MM.1S (cell line): ENCODE measurements around the gene LRFN2.

Experiments used
- DNase-seq: peaks from one replicate; pipeline ENCODE4 v3.0.0-alpha.2; 2015
- H2AFZ ChIP-seq: fragments of 300-600 bp; sonication (generic); 2 replicates; pipeline ENCODE4 v1.6.0; 2016; ENCODE audit warnings: antibody characterized with exemption, low read length
- H3F3A ChIP-seq: fragments of 300-600 bp; sonication (generic); 2 replicates; pipeline ENCODE4 v1.6.1; 2016; ENCODE audit warnings: mild to moderate bottlenecking, antibody characterized with exemption, low read length, moderate library complexity, mixed read lengths; ENCODE audit not compliant: insufficient read depth
- H3K27ac ChIP-seq: fragments of 300-600 bp; sonication (generic); 2 replicates; pipeline ENCODE4 v1.5.1; 2016; ENCODE audit warnings: mild to moderate bottlenecking, low read length
- H3K27me3 ChIP-seq: fragments of 300-600 bp; sonication (generic); replicated peaks from 2 replicates; pipeline ENCODE4 v1.6.0; 2016; ENCODE audit warnings: low read length; ENCODE audit not compliant: insufficient read depth
- H3K36me3 ChIP-seq: fragments of 300-600 bp; sonication (generic); replicated peaks from 2 replicates; pipeline ENCODE4 v1.6.1; 2016; ENCODE audit warnings: mild to moderate bottlenecking, low read length, mixed read lengths; ENCODE audit not compliant: insufficient read depth
- H3K4me1 ChIP-seq: fragments of 300-600 bp; sonication (generic); 2 replicates; pipeline ENCODE4 v1.6.1; 2016; ENCODE audit warnings: low read length, mixed read lengths
- H3K4me2 ChIP-seq: fragments of 300-600 bp; sonication (generic); 2 replicates; pipeline ENCODE4 v1.6.0; 2016; ENCODE audit warnings: low read depth, low read length
- H3K4me3 ChIP-seq: fragments of 300-600 bp; sonication (generic); 2 replicates; pipeline ENCODE4 v1.5.1; 2016; ENCODE audit warnings: low read length, mixed read lengths
- H3K79me2 ChIP-seq: fragments of 300-600 bp; sonication (generic); 2 replicates; pipeline ENCODE4 v1.6.1; 2016; ENCODE audit warnings: mixed run types, low read length, mixed read lengths
- H3K9ac ChIP-seq: fragments of 300-600 bp; sonication (generic); 2 replicates; pipeline ENCODE4 v1.6.1; 2016; ENCODE audit warnings: low read length, mixed read lengths
- H3K9me2 ChIP-seq: fragments of 300-600 bp; sonication (generic); replicated peaks from 2 replicates; pipeline ENCODE4 v1.6.1; 2016; ENCODE audit warnings: mild to moderate bottlenecking, low read length, mixed read lengths; ENCODE audit not compliant: insufficient read depth
- H3K9me3 ChIP-seq: fragments of 300-600 bp; sonication (generic); replicated peaks from 2 replicates; pipeline ENCODE4 v1.6.1; 2016; ENCODE audit warnings: mild to moderate bottlenecking, low read length, mixed read lengths; ENCODE audit not compliant: insufficient read depth
- H4K20me1 ChIP-seq: fragments of 300-600 bp; sonication (generic); 2 replicates; pipeline ENCODE4 v1.6.1; 2016; ENCODE audit warnings: mild to moderate bottlenecking, low read length, moderate library complexity, mixed read lengths; ENCODE audit not compliant: insufficient read depth
- EZH2 ChIP-seq: fragments of 300-600 bp; sonication (generic); optimal IDR thresholded peaks from 2 replicates; pipeline ENCODE3; 2017; ENCODE audit warnings: low read depth, mild to moderate bottlenecking, antibody characterized with exemption, low read length, mixed read lengths
- EZH2phosphoT487 ChIP-seq: fragments of 300-600 bp; sonication (generic); IDR thresholded peaks from 2 replicates; pipeline ENCODE4 v1.6.1; 2018; ENCODE audit warnings: antibody characterized with exemption, low read length
- TF ChIP-seq, protein P1 (sequence below): fragments of 300-600 bp; sonication (generic); IDR thresholded peaks from 2 replicates; pipeline ENCODE4 v1.5.1; 2016; ENCODE audit warnings: antibody characterized with exemption, low read length, mixed read lengths

Gene LRFN2

DNA sequence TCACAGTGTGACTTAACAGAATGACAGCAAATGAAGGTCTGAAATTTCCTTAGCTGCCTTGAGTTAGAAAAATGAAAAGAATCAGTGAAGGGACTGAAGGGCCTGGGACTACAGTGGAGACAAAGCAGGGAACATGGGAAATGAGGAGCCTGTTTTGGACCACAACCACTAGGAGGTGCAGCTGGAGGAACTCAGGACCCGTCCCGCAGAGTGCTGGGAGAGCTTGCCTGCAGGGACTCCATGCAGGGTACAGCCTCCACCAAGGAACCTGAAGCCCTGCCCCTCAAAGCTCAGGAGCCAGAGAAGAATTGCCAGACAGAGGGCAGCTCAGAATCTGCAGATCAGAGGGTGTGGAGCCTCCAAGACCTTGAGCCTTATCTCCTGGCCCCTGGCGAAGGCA is 50.7 kb downstream of the LRFN2 start:
- Histone ChIP-seq H3K79me2 (no peaks in the 10 kb centered on the region), H3K9ac (no peak overlapping the region), H3K27ac (no peak overlapping the region), H2AFZ (no peak overlapping the region), H3K4me1 (no peaks in the 10 kb centered on the region; the same call in 1 of the 2 replicates), H3F3A (no peaks in the 10 kb centered on the region), H3K4me2 (no peak overlapping the region), H3K9me2 (no peaks in the 10 kb centered on the region), H3K36me3 (no peaks in the 10 kb centered on the region), H3K9me3 (no peaks in the 10 kb centered on the region), H3K4me3 (no peak overlapping the region), H3K27me3 (no peaks in the 10 kb centered on the region), H4K20me1 (no peaks in the 10 kb centered on the region)
- no peak for DNase-seq
- TF ChIP-seq EZH2 (no peak), EZH2phosphoT487 (no peak)
- TF ChIP-seq, protein P1, sequence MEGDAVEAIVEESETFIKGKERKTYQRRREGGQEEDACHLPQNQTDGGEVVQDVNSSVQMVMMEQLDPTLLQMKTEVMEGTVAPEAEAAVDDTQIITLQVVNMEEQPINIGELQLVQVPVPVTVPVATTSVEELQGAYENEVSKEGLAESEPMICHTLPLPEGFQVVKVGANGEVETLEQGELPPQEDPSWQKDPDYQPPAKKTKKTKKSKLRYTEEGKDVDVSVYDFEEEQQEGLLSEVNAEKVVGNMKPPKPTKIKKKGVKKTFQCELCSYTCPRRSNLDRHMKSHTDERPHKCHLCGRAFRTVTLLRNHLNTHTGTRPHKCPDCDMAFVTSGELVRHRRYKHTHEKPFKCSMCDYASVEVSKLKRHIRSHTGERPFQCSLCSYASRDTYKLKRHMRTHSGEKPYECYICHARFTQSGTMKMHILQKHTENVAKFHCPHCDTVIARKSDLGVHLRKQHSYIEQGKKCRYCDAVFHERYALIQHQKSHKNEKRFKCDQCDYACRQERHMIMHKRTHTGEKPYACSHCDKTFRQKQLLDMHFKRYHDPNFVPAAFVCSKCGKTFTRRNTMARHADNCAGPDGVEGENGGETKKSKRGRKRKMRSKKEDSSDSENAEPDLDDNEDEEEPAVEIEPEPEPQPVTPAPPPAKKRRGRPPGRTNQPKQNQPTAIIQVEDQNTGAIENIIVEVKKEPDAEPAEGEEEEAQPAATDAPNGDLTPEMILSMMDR: no peak

DNA sequence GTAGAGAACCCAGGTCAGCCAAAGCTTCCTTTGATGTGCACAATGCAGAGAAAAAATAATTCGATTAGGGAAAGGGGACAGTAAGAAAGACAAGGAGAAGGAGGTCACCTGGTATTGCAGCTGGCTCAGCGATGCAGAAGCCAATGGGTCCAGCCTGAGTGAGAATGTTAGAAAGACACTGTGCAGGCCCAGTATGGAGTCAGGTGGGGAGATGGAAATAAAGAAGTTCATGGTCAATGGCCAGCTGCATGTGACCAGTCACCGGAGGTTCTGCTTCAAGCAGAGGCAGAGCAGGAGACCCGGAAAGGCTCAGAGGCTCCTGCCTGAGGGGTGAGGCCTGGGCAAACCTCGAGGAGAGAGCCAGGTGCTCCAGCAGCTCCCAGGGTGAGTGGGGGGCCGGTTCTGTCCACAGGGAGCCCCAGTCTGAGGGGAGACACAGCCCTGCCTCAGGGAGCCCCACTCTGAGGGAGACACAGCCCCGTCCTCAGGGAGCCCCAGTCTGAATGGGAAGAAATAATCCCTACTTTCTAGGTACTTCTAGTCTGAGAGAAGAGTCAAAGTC is 51.3 kb downstream of the LRFN2 start:
- peak; percentile 9 for DNase-seq
- Histone ChIP-seq H3K27ac (no peak overlapping the region), H3K9ac (no peak overlapping the region), H4K20me1 (no peaks in the 10 kb centered on the region), H3K4me2 (no peak overlapping the region), H3K27me3 (no peaks in the 10 kb centered on the region), H3K4me3 (no peak overlapping the region), H3K9me2 (no peaks in the 10 kb centered on the region), H3K36me3 (no peaks in the 10 kb centered on the region), H3K9me3 (no peaks in the 10 kb centered on the region), H3F3A (no peaks in the 10 kb centered on the region), H2AFZ (no peak overlapping the region), H3K79me2 (no peaks in the 10 kb centered on the region), H3K4me1 (no peaks in the 10 kb centered on the region; the same call in 1 of the 2 replicates)
- TF ChIP-seq EZH2phosphoT487 (no peak), EZH2 (no peak)
- TF ChIP-seq, protein P1: no peak

DNA sequence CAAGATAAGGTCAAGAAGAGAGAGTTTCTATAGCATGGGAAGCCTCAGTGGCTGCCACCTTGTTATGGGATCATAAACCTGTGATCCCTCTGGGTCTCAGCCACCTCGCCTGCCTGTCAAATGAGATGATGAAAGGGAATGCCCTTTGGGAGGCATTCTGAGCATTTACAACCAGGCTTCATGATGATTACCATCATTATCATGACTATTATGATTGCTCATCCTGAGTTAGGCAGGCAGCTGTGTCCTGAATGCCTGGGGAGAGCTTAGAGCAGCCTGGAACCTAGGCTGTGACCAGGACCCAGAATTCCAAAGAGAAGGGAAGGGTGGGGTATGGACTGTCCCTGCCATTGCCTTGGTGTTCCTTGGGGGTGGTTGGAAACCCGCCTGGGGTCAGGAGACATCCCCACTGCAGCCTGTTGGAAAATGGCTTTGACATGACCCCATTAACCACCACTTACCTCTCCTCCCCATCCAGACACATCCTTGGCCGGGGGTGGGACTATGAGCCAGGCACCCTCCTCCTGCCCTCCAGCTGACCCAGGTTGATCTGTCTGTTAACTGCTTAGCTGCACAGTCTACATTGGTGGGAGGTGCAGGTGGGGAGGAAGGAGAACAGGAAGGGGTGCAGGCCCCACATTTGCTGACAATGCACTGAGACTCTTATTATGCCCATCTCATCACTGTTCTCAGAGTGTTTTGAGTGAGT is 51.9 kb downstream of the LRFN2 start:
- peak; percentile 79 for DNase-seq
- no peaks in the 10 kb centered on the region for H3F3A ChIP-seq

More for the DNA sequence above, 51.9 kb downstream of the LRFN2 start:
- Histone ChIP-seq H3K27ac (no peak overlapping the region), H3K4me3 (no peak overlapping the region), H3K79me2 (no peaks in the 10 kb centered on the region), H3K4me1 (no peaks in the 10 kb centered on the region; the same call in 1 of the 2 replicates), H4K20me1 (no peaks in the 10 kb centered on the region), H3K9me3 (no peaks in the 10 kb centered on the region), H3K4me2 (no peak overlapping the region), H3K36me3 (no peaks in the 10 kb centered on the region), H2AFZ (no peak overlapping the region), H3K9me2 (no peaks in the 10 kb centered on the region), H3K27me3 (no peaks in the 10 kb centered on the region), H3K9ac (no peak overlapping the region)
- no peak for TF ChIP-seq EZH2
- no peak for TF ChIP-seq EZH2phosphoT487
- TF ChIP-seq, protein P1: no peak
